Ovary (tissue), 3 donors: Measurements from ENCODE around the gene SCN2B.
"Not testable (repeated sequence)": the region's sequence is repeated elsewhere in the genome, so short reads cannot be mapped to it uniquely, and the experiment has no call there.

ENCODE experiments used
- CTCF ChIP-seq, 3 donors: fragments of 450-650 bp in 2 of 3; fragments of 200-600 bp in 1 of 3; IDR thresholded peaks; one replicate each; pipeline versions ENCODE4 v1.5.1 to v1.8.0; 2016 to 2022; ENCODE audit warnings: antibody characterized with exemption in 3 of 3, mild to moderate bottlenecking in 1 of 3
- POLR2A ChIP-seq: fragments of 450-650 bp; IDR thresholded peaks from one replicate; pipeline ENCODE4 v1.6.1; 2017; ENCODE audit warnings: antibody characterized with exemption, mild to moderate bottlenecking, moderate library complexity
- donor health status: DM: no; HTN: no; CAD: no.

GRCh38 chr11:118183691-118184090 lies 7.3 kb upstream of the SCN2B start:
- not testable (repeated sequence) for TF ChIP-seq CTCF (IDR thresholded peaks at IDR 0.05); POLR2A
